HG02943 (cell line): ENCODE measurements around the gene DSTN.
"Not testable (repeated sequence)": the region's sequence is repeated elsewhere in the genome, so short reads cannot be mapped to it uniquely, and the experiment has no call there.

Source experiments
- ATAC-seq: cut with Tn5 transposase; IDR thresholded peaks from one replicate; pipeline ENCODE4 v1.9.1; 2021; ENCODE audit warnings: mild to moderate bottlenecking, low read depth, moderate library complexity; ENCODE audit not compliant: unreplicated experiment

DSTN gene

DNA sequence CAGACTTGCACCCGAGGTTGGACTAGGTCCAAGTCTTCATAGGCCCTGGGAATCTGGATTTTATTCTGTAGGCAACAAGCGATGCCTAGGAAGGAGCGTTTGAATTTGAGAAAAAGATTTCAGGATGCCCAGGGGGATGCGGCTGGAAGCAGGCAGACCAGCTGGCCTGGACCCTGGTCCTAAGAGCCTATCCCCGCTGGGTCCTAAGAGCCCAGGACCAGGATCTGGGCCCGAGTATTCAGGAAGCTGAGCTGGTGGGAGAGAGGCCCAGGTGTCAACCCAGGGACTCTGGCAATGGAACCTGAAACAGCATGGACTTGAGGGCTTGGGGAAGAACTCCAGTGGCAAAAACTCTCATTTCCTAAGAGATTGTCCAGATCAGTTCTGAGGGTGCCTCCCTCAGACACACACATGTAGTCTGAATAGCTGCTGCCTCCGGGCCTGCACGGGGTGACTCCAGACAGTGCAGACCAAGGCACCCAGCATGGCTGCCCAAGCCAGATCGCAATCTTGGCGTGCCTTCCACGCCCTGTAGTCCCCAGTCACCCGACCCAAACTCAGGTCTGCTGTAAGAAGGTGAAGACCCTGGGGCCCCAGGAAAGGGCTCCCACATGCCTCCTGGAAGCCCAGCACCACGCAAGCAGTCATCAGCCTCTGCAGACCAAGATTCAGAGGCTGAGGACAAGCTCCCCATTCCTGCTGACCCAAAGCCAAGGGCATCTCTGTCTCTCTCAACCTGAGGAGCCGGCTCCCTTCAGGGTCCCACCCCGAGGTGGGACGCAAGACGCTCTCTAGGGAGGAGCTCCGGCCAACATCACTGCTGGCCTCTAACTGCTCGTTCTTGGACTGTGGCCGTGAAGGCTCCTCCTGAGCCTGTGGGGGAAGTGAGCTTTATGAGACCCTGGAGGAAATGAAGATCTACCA is 77.8 kb downstream of the DSTN start:
- ATAC-seq: no peak

DNA sequence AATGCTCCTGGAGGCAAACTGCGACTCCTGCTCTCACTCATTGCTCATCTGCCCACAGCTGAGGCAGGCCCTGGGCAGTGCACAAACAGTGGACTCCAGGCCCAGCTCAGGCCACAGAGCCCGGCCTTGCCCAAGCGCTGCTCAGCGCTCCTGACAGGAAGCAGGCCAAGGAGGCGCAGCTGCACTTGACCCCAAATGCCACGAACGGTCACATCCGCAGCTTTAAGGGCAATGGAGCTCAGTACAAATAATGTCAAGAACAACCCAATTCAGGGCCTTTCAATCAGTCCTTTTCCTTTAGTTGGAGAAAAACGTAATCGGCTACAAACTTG is 78.4 kb downstream of the DSTN start:
- no peak for ATAC-seq

DNA sequence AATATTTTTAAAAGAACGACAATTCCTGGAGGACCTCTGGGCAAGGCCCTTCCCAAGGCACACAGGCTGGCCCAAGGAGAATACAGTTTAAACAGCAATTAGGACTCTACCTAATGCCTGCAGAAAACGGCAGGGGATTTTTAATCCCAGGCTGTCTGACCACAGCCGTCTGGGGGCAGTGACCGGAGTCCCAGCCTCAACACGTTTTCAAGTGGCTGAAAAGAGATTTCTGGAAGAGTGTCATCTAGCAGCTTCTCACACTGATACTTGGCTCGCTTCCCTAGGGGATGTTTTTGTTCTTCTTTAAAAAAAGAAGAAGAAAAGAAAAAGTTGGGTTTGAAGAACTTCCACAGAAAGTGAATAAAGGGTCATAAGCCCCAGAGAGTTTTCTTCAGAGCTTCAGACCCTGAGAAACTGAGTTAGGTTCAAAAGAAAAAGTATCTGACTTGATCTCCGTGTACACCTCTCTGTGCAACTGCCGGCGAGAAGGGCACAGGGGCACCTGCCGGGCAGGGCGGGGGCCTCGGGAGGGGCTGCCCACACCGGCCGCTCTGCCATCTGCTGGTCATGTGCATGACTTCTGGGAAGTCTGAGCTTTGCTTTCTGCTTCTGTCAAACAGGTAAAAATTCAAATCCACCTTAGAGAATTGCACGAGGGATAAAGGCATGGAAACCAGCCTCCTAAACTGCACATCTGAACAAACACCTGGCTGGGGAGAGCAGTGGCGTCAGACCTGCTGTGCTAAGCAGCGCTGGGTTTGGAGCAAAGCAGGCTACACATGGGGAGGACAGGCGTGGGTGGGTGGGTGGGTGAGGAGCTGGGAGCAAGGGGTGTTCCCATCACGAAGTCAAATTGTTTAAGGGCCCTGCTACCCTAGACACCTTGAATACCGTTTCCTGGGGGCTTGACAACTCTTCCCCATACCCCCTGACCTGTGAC is 79.2 kb downstream of the DSTN start:
- ATAC-seq: no peak

DNA sequence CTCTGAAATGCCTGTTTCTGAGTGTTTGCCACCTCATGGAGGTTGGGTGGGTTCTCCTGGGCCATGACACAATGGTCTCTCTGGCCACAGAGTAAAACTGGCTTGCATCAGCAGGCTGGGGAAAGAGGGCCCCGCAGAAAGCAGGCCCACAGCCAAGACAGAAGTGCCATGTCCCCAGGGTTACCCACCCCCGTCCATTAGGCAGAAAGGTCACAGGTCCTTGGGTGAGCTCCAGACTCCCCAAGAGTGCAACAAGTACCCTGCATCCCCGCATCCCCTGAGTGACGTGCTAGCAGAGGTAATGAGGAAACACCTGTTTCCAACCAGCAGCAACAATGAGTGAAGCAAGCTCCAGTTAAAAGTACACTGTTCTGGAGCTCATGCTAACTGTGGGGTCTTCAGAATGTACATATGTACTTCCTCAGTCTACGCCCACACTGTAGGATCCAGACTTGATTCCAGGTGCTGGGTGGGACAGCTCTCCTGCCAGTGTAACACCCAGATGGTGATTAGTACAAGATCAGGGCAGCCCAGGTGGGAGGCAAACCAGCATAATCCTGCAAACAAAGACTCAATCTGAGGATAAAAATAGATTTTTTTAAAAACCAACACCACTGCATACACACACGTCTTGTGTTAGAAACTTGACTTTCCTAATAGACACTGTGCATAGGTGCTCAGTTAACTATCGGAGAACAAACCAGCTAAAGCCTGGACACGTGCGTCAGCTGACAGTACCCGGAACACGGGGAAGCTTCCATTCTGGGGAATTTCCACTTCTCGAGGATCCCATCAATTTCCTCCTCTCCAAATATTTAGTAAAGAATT is 80.6 kb downstream of the DSTN start:
- ATAC-seq: no peak

DNA sequence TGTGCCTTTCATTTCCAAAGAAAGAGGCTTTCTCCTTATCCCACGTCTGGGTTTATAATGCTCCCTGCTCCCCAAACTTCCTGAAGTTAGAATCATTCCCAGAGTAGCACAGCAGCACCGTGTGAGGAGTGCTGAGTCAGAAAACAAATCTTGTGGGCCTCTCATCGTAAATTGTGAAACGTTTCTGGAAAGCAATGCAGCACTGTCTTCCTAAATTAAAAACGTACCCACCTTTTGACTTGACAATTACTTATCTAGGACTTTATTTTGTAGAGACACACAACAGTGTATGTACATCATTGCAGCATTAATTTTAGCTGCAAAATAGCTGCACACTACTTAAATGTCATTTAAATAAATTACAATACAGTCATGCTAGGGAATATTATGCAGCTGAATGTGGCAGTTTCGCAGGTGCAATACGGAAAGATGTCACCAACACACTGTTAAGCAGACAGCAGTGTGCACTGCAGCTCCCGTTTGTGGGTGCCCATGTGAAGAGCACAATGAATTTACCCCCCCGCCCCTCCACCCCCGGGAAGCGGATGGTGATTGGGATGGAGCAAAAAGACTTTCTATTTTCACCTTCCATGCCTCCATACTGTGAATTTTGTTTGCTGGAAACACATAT is 81.4 kb downstream of the DSTN start:
- no peak for ATAC-seq

DNA sequence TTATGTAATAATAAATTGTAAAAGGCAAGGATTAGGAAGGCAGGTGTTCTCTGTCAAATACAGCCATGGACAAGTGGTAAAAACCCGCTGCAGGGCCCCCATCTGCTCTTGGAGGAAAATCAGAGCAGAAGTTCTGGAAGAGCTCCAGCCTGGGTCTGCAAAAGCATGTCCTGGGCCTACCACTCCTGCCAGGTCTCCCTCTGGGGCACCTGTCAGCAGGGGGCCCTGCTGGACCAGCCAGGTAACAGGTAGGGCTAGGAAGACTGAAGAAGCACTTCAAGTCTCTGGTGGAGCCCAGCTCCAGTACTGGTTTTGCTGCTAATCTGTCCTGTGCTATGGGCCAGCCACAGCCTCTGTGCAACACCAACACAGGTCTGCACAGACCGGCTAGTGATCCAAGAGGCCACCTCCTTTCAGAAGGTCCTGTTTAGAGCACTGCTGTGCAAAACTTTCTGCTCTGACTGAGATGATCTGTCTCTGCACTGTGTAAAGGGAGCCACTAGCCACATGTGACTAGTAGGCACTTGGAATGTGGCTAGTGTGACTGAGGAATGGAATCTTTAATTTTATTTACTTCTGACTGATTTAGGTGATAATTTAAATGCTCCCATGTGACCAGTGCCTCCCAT is 82.0 kb downstream of the DSTN start:
- ATAC-seq: no peak

DNA sequence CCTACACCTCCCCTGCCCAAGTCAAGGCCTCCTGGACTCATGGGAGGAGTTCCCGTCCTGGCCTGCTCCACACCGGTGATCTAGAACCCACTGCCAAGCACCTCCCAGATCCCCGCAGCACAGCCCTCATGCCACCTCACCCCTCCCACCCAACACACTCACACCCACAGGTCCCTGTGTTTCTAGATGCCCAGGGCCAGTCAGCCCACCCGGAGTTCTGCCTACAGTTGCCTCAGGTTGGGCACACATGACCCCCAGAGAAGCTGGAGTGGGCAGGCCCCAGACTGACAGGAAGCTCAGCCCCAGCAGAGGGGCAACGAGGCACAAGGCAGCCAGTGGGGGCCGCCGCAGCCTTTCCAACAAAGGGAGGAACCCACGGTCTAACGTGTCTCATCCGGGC is 82.5 kb downstream of the DSTN start:
- ATAC-seq: no peak

DNA sequence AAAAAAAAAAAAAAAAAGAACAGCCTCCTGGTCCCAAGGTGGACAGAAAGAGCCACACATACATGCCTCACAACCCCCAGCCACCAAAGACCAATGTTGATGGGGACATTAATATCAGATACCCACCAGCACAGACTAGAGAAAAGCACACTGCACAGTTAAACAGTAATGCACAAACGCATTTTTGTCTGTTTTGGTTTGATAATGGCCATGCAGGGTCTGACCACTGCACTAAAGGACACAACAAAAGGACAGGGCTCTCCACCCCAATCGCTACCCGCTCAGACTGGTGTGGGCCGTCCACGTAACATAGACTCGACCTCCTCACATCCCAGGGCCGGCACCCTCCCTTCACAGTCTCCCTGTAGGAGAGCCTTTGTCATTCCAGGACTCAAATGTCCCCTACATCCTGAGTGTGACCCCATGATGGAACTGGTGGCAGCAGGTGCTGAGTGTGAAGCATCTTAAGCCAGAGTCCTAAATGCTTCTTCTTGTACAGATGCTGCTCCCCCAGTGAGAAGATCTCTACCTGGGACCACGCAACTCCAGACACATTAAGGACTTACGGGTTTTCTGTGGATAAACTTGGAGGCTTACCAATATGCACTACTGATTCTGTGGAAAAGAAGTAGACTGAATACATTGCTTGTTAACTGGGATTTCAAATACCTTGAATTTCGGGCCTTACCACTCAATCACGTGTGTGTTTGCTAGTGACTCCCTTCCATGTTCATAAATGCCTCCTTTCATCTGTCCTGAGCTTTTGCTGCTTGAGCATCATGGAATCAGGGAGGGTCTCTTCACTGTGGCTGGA is 84.2 kb downstream of the DSTN start:
- ATAC-seq: no peak

DNA sequence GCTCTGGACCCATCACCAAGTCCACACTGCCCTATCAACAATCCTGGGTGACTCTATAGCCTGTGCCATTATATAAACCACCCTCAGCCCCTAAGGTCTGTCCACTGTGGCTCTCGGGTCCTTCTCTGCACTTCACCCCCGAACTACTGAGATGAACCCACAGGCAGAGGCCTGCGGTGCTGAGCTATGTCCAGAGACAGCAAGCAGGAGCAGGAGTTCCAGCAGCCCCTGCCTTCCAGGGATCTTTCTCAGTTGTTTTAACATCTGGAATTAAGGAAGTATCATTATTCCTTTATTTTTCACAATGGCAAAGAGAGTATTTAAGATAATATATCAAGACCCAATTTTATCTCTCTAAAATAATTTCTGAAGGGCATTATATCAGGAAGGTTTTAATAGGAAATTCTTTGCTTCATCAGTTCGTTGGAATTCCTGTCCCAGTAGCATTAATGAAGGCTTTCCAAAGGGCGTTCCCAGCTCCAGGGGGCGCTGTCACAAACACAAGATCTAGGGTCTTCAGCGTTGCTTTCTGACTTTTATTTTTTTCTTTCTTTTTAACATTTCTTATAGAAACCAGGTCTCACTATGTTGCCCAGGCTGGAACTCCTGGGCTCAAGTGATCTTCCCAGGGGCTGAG is 84.9 kb downstream of the DSTN start:
- ATAC-seq: no peak

DNA sequence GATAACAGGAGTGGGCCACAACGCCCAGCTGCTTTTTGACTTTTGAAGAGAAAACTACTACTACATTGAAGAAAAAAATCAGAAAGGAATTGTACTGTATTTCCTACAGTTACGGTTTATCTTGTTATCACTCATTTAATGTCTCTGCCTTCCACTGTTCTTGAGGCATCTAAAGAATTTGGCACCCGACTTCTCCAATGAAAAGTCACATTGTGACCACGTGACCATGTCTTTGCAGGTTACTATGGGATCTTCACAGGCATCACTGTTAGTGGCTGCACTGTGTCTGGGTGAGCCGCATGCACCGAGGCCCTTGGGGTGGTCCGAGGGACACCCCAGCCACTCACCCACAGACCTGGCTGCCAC is 85.4 kb downstream of the DSTN start:
- no peak for ATAC-seq

DNA sequence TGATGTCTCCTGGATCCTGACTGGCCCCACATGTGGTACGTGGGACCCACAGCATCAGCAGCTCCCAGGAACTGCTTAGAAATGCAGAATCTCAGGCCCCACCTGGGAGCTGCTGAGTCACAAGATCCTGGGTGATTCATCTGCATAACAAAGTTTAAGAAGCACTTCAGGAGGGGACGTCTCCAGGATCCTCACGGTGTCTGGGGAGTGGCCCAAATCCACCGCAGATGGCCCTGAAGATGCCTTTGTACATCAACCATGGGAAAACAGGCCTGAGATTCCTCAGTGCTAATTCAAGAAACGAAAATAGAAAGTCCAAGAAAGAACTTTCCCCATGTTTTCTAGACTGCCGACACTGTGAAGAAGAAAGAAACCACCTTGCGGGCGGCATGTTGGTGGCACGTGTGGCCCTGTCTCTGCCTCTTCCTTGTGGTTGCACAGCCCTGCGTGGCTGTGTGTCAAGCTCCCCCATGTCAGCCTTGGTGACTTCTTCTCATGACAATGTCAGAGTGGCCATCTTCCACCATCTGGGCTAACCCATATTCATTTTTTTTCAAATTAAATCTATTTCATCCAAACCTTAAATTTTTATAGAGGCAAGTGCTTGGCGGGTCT is 86.1 kb downstream of the DSTN start:
- no peak for ATAC-seq

DNA sequence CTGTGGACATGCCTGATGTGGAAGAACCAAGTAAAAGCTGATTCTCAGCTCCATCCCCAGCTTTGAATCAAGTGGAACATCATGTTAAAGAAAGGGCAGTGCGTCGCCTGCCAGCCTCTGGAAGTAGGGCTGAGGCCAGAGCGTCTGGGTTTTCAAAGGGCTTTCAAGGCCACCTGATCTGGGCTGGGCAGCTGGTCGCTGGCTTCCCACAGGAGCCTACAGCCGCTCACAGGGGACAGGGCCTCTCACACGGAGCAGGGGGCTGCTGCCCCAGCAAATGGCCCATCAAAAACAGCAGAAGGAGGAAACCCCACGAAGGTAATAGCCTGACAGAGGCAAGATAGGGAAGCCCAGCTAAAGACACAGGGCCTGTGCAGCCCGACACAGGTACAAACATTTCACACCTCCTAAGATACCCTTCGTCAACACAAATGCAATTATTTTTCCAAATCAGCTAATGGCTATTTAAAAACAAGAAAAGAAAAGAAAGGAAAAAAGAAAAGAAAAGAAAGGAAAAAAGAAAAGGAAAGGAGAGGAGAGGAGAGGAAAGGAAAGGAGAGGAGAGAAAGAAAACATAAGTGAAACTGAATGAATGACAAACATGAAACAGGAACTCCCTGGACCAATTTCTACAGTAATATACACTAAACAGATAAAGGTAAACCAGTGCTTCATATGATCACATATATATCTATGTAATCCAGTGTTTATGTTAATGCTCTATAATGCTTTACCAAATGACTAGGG is 87.4 kb downstream of the DSTN start:
- ATAC-seq: no peak

DNA sequence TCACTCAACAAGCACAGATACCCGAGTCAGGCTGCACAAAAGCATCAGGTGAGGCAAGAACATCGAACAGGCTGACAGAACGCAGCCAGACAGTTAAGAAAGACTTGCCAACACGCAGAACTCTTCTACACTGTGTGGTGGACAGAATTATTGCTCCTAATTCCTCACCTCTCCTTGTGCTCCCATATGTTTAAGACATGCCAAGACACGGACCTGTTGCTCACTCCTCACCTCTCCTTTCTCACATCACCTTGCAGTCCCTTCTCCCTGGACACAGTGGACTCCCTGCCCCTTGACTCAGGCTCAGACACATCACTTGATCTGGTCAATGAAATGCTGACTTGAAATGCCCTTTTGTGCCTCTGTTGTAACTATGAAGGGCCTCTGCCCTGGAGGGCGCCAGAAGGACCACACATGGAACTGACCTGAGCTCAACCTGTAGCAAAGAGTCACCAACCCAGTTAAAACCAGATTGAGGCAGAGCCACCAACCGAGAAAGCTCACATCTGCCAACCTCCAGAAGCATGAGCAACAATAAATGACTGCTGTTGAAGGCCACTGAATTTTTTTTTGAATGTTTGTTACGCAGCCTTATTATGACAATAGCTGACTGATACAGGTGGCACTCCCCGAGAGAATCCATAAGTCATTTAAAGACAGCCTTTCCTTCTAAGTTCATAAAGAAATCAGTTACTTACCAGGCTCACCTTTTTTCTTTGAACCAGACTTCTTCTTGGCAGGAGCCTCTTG is 88.2 kb downstream of the DSTN start:
- no peak for ATAC-seq

DNA sequence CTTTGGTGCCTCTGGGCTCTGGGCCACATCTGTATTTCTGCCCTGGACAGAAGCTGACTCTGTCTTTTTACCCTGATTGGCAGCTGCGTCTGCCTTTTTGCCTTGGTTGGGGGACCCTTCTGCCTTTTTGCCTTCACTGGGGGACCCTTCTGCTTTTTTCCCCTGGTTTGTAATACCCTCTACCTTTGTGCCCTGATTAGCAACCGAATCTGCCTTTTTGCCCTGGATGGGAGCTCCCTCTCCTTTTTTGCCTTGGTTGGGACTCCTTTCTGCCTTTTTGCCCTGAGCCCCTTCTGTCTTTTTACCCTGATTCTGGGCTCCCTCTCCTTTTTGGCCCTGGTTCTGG is 88.7 kb downstream of the DSTN start:
- ATAC-seq: no peak

DNA sequence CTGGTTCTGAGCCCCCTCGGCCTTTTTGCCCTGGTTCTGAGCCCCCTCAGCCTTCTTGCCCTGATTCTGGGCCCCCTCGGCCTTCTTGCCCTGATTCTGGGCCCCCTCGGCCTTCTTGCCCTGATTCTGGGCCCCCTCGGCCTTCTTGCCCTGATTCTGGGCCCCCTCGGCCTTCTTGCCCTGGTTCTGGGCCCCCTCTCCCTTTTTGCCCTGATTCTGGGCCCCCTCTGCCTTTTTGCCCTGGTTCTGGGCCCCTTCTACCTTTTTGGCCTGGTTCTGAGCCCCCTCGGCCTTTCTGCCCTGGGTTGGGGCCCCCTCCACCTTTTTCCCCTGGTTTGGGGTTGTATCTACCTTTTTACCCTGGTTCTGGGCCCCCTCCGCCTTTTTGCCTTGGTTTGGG is 89.5 kb downstream of the DSTN start:
- ATAC-seq: not testable (repeated sequence)
